GM18867 (cell line): Measurements from ENCODE around the gene NDFIP1.
"Not testable (repeated sequence)": the region's sequence is repeated elsewhere in the genome, so short reads cannot be mapped to it uniquely, and the experiment has no call there.

Source experiments
- ATAC-seq: cut with Tn5 transposase; IDR thresholded peaks from one replicate; pipeline ENCODE4 v1.9.1; 2021; ENCODE audit warnings: mild to moderate bottlenecking, moderate library complexity; ENCODE audit not compliant: unreplicated experiment

The NDFIP1 gene, protein sequence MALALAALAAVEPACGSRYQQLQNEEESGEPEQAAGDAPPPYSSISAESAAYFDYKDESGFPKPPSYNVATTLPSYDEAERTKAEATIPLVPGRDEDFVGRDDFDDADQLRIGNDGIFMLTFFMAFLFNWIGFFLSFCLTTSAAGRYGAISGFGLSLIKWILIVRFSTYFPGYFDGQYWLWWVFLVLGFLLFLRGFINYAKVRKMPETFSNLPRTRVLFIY

DNA sequence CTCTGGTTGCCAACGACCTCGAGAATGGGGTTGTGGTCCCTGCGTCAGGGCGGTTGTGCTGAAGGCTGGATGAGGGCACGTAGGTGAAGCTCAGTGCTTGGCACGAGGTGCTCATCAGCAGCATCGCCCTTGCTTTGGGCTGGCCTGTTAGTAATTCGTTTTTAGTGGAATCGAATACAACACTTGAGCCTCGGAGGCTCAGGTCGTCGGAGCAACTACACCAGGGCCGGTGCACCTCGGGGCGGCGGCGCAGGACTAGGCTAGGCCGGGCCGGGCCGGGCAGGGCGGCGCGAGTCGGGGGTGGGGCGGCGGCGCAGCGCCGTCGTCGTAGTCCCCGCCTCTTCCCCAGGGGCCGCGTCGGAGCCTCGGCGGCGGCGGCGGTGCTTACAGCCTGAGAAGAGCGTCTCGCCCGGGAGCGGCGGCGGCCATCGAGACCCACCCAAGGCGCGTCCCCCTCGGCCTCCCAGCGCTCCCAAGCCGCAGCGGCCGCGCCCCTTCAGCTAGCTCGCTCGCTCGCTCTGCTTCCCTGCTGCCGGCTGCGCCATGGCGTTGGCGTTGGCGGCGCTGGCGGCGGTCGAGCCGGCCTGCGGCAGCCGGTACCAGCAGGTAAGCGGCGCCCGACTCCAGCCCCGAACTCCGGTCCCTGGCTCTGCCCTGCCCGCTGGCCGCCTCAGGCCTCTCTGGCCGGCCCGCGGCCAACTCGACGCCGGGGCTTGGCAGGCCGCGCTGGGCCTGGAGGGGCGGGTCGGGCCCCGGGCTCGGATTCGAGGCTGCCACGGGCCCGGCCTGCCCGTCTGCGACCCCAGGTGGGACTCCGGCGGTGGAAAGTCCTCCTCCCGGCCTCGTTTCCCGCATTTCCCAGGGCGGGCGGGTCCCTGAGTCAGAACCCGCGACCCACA is at the start of gene NDFIP1:
NDFIP1 (plus strand) TSS at position 348 of the 899 bp plus-strand sequence; CDS start at position 544, 196 bp downstream.
- peak; percentile 98 for ATAC-seq

DNA sequence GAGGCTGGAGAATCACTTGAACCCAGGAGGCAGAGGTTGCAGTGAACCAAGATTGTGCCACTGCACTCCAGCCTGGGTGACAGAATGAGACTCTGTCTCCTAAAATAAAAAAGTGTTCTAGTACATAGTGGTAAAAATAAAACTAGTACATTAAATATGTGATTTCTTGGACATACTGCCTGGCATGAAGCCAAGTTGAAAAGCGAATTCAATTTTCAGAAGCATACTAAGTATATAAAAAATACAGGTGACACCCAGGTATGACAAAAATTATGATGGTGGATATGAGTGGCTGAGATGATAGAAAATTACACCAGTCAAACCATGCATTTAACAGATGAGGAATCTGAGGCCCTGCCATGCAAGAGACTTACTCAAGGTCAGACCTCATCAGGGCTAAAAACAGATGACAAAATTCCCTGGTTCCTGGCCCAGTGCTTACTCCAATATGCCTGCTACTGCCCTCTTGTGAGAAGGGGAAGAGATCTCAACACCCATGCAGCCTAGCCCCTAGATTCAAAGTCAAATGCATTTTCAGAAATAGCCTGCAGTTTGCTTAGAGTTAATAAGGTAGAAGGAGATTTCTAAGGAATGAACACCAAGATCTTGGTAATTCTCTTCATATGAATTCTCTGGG is 49.2 kb upstream of the NDFIP1 start:
- no peak for ATAC-seq

DNA sequence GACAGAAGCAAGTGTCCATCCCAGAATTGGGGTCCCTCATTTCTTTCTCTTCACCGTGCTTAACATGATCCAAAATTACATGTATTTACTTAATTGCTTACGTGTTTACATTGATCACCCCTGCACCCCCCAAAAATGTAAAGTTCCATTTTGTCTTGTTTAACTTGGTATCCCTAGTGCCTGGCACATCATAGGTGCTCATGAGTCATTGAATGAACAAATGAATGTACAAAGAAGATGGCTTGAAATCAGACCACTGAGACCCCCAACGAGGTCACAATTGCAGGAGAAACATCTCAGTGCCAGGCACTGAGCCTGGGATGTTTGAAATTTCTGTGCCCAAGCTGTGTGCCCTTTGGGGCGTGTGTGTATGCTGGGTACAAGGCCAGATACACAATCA is 45.2 kb upstream of the NDFIP1 start:
- ATAC-seq = no peak

DNA sequence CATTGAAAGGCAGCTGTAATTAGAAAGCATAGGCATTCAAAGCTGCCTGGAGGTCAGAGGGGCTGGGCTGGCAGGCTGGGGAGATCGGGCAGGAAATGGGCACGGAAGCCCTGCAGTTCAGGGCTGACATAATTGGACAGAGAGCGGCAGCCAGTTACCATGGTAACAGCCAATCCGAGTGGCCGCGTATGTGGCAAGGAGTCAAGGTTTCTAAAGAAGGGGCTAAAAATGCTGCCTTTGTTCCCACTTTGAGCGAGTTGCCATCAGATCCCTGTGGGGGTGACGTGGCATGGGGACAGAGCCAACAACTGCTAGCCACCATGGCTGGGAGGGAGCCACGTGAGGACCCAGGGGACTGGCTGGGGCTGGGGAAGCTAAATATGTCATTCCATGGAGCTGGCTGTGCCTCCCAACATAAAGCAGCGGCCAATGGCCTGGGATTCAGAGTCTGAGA is 44.7 kb upstream of the NDFIP1 start:
- no peak for ATAC-seq

DNA sequence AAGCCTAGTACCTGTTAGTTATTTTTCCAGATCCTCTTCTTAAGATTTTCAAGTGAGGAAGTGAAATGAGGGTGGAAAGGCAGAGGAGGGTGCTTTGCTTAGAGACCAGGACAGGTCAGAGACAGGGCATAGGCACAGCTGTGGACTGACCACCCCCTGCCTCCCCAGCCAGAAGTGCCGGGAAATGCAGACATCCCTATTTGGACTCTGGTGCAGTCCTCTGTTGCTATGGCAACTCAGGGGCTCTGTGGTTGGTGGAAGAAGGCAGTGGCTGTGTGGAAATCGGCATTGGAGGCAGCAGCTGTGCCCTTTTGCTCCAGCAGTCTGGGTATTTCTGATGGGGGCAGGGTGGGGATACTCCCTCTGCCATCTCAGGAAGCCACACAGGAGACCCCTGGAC is 43.3 kb upstream of the NDFIP1 start:
- no peak for ATAC-seq

DNA sequence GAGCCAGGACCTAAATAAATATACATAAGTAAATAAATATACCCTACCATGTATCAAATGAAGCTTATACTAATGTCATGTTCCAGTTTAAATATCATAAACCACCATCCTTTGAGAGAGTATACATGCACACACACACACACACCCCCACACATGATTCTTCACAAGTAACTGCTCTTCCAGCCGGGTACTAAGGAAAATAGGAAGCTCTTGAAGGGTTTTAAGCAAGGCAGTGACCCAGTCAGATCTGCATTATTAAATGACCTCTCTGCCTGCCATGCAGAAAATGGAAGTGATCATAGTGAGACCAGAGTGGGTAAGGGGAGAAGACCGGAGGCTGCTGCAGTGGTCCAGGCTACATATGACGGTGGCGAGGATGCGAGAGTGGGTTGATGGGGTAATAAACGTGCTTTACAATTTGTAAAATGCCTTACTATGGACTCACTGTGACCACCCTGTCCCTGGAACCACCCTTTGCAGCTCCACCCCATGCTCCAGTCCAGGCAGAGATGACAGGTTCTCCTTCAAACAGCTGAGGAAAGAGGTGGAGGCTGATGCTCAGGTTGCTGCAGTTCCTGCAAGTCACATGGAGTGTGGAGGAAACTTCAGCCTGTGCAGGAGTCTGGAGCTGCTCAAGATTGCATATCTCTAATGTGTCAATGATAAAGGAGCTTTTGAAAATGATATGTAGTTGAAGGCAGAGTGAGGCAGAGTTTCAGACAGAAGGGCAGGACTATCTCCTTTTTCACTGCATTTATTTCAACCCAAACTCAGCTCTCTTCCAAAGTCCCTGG is 38.8 kb upstream of the NDFIP1 start:
- ATAC-seq = no peak

DNA sequence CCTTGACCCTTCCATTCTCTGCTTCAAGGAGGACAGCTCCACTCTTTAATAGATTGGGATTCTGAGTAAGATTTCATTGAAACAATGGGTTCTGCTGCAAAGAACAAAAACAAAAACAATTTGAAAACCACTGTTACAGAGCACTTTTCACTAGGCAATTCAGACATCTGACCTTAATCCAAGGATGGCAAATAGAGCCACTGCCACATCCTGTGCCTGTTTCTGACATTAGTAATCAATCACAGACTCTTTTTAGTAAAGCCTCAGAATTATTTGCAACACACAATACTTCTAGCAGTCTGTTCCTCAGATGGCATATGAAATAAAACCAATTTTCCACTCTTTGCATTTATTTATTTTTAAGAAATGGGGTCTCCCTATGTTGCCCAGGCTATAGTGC is 37.8 kb upstream of the NDFIP1 start:
- no peak for ATAC-seq

DNA sequence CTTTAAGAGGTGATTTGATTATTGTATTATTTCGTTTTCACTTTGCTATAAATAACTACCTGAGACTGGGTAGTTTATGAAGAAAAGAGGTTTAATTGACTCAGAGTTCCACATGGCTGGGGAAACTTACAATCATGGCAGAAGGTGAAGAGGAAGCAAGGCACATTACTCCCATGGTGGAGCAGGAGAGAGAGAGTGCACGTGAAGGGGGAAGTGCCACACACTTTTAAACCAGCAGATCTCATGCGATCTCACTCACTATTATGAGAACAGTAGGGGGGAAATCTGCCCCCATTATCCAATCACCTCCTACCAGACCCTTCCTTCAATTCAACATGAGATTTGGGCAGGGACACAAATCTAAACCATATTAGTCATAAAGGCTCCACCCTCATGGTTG is 36.1 kb upstream of the NDFIP1 start:
- ATAC-seq = no peak

DNA sequence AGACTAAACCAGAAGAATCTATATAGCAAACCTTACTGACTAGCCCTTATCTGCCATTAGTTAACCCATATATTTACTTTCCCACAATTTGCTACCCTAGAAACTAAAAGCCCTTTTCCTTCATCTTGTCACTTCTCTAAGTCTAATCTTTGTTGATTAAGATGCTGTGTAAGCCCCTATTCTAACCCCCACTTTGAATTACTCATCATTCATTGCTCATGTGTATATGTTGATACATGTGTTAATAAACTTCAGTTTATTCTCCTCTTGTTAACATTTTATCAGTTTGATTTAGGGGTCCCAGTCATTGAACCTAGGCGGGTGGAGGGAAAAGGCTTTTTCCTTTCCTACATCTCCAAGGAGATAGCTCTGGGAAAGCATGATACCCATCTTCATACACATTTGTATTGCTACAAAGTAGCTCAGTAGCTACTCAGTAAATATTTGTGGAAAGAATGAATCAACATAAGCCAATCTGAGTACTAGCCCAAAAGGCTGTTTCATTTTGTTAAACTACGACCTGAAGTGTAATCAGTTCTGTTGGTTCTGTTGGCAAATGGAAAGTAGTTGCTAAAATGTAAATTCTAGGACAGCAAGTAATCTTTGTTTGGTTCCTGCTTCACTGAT is 35.1 kb upstream of the NDFIP1 start:
- no peak for ATAC-seq

DNA sequence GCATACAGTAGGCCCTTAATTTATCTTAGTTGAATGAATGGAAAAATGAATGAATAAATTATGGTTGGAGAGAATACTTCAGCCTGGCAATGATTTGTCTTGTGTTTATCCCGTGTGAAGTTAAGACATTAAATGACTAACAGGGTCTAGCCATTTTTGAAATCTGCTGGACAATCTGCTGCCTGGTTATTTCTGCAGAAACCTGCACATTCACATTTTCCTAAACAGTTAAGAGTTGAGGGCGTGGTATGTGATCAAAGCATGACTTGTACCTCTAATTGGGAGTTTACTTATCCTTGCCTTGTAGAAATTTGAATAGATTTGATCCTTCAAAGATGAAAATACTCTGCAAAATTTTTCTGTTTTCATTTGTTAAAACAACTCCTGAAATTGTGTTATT is 34.6 kb upstream of the NDFIP1 start:
- no peak for ATAC-seq

DNA sequence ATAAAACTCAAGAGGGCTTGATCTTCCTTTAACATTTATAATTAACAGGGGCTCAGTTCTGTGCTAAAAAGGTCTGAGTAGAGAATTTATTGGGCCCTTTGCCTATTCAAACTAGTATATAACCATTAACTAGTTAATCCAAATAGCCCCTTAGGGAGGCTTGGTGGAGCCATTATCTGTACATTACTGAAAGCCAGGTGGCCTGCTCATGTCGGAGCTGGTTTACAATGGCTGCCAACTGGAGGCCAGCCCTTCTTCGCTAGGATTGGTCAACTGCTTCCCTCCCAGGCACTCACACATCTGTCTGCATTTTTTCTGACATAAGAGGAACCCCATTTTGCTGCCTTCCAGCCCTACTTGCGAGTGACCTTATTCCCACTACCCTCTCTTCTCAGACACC is 30.4 kb upstream of the NDFIP1 start:
- no peak for ATAC-seq

DNA sequence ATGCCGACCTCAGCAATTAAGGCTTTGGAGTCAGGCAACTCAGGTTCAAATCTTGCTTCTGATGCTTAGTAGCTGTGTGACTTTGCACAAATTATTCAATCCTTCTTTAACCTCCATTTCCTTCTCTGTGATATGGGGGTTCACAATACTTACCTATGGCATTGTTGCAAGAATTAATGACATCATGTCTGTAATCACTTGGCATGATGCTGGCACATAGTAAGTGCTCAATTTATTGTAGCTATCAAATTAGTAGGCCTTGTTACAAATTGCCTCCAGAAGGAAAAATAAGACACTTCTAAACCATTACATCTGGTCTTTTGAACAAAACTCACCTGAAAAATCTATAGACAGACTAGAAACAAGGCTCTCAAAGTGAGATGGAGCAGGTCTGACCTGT is 29.9 kb upstream of the NDFIP1 start:
- no peak for ATAC-seq

DNA sequence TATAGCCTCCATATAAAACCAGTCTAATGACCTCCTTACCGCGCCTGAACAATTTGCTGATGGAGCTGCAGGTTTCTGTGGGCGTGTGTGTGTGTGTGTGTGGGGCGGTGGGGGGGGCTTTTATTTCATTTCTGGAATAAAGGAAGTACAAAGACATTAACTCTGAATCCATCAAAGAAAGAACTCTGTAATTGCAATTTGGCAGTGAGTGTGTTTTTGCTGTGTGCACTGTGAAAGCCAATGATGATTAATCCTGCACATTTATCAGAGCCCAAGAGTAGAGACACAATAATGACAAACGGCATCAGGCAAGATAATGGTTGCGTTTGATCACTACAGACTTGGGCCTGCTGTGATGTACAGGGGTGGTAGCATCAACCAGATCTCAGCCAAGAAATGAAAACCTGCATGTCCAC is 29.3 kb upstream of the NDFIP1 start:
- ATAC-seq = no peak

DNA sequence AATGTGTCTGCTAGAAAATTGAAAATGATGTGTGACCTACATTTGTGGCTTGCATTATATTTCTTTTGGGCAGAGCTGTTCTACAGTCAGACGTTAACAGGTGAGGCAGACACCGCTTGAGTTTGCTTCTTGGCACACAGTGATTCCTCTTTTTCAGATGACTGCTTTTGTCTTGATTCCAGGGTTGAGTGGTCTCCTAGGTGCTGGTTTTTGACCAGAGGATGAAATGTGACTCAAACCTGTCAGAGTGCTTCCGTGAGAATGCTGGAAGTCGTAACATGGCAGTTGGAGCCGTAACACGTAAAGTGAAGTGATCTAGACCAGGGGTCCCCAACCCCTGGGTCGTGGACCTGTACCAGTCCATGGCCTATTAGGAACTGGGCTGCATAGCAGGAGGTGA is 28.3 kb upstream of the NDFIP1 start:
- no peak for ATAC-seq

DNA sequence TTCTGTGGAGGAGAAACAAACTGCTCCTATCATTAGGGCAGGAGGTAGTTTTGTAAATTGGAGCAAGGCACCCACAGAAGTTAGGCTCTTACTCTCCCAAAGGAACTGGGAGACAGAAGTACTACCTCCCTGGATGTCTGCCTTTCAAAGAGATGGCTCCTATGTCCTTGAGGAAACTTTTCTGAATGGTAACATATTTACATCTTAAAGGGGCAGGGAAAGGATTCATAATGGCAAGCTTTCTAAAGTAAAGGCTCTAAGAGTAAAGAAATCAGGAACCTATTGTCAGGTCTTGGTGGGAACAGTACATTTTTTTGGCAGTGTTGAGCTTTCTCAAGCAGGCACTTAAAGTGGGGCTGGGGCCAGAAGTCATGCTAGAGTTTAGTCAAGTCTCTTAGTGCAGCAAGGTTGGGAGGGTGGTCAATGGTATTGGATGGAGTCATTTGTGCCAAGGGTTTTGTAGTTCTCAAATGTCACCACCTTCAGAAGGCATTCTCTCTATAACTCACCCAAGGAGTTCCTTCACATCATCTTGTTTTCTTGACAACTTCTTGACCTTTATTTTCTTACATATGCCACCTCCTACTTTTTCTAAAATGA is 26.3 kb upstream of the NDFIP1 start:
- no peak for ATAC-seq

DNA sequence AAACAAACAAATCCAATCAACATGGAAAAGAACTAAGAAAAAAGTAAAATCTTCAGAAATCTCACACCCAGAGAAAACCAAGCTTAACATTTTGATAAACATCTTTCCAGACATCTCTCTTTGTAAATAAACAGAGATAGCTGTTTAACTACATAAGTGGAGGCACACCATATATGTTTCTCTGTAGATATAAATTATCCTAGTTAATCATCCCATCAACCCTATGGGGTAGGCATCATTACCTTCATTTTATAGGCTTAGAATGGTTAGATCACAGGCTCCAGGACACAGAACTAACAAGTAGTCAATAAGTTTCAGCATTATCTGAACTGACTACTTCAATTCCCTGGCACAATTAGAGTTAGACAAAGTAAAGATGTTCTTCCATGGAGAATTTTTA is 22.4 kb upstream of the NDFIP1 start:
- ATAC-seq = no peak

DNA sequence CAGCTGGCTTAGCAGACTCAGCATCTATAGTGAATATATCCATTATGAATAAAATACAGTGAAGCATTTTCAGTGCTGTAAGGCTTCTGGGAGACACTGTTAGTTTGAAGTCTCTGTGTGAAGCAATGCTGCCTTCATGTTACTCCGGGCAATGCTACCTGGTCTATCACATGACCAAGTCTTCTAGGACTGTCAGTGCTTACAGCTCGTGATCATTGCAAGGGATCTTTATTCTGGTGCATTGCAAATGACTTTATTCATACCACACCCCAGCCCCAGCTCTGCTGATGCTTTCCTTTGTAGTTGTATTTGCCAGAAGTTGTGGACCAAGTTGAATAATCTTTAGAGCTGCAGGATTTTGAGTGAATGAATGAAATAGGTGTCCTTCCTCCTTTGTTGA is 21.9 kb upstream of the NDFIP1 start:
- ATAC-seq = no peak

DNA sequence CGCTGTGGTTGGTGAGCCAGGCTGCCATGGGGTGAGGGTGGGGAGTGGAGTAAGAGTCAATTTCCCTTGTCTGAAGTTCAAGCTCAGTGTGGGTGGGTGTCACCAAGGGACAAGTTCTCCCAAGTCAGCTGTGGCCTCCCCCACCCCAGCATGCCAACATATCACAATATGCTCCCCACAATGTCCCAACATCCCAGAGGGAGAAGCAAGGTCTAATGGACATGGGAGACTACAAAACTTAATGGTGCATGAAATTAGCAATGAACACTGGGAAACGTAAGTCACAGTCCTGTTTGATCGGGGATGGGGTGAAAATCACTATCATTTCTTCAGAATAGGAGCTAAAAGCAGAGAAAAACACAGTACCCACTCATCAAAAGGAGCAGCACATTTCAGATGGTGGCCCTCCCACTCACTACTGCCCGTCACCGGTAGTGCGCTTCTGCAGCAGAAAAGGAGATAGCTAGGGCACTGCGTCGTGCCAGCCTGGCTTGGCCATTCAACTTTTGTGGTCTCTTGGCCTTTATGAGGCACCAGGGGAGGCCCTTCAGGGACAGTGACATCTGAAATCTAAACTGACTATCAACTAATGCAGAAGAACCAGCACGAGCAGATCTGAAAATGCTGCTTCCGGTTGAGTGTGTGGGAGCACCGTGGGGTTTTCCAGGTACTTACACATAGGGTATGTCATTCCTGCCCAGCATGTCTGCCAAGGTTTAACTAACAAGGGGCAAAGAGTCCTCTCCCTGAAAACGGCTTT is 20.5 kb upstream of the NDFIP1 start:
- ATAC-seq = no peak

DNA sequence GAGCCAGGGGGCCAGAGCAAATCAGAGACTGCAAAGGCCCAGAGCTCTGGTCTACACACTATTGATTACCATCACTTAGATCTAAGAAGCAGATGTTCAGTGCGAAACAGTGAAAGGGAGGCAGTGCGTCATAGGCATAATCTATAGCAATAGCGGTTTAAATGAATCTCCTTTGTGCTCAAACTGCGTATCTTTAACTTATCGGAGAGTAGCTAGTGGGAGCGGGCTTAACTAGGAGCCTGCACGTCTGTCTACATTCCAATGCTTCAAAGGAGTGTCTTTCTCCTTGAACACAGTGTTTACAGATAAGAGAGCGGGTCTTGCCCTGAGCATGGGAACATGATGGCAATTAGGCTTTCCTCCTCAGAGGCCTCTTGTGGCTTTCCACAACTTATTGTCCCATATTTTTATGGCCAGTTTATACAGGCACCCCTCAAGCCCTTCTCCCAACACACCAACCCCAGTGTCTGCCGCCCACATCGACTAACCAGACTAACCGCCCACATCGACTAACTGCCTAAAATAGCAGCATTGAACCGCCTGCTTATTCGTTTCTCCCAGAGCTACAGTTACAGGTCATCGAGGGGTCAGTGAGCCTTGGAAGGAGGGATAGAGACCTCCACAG is 19.6 kb upstream of the NDFIP1 start:
- not testable (repeated sequence) for ATAC-seq
